ENCODE results near the gene CFB. TPM values are rescaled to one million over a fixed set of nuclear protein-coding genes. Genes with fewer than 3 reads are reported as not detected.

CFB gene
- total RNA-seq, 1 experiment from 2014 or later: 0.32 TPM

- Histone ChIP-seq H3K4me3 (ENCODE audit: low read depth, low read length, poor library complexity, severe bottlenecking) (peak within 1 kb of the TSS; percentile 83), H3K4me1 (ENCODE audit: insufficient read depth, low read length, poor library complexity, severe bottlenecking) (peaks cover 27% of the 10 kb centered on the region), H3K9me3 (ENCODE audit: low read depth, low read length, poor library complexity, severe bottlenecking) (no peaks in the 10 kb centered on the region), H3K27me3 (replicated peaks; ENCODE audit: insufficient read depth, low read depth, low read length, poor library complexity) (no peaks in the 10 kb centered on the region), H3K36me3 (ENCODE audit: insufficient read depth, low read length, poor library complexity, severe bottlenecking) (peaks cover 31% of the 10 kb centered on the region), H3K27ac (ENCODE audit: low read depth, low read length, poor library complexity, severe bottlenecking) (peak within 1 kb of the TSS; percentile 82)
- TSS peak; percentile 83 for BruUV-seq (replicated peaks)
- intact Hi-C loops (cut with micrococcal nuclease; ENCODE audit: unreplicated experiment): loop anchor here (2.0 to 10.0 kb wide), 2 partner anchors 35 to 353 kb away; partner anchors contain the start of genes ATP6V1G2, DDX39B, NEU1 and NFKBIL1
- CTCF ChIA-PET: interaction anchor here (0.9 to 1.0 kb wide), 2 partner anchors 9 to 10 kb away, joined by 4 to 5 read pairs; no protein-coding TSS in a partner anchor
- TF ChIP-seq CTCF (conservative IDR thresholded peaks at IDR 0.05; ENCODE audit: low read depth, low read length): no peak
- TF ChIP-seq EZH2 (IDR thresholded peaks at IDR 0.05; ENCODE audit: borderline replicate concordance, low read depth, low read length, poor library complexity, severe bottlenecking): no peak
- POLR2A ChIA-PET (ENCODE audit: low non-redundant PET): interaction anchor here (0.5 to 0.6 kb wide), 4 partner anchors 11 to 1386 kb away, joined by 4 to 5 read pairs (median 4); partner anchors contain the start of genes GPANK1 and NEU1
- peak; percentile 94 for DNase-seq (ENCODE audit: low spot score)
Observed at GRCh38 chr6:31897612-31898382, 48.1 kb upstream of the CFB start, which contains the start of gene EHMT2. EHMT2 (minus strand) TSS chr6:31897698; CDS start chr6:31897677, 21 bp downstream.

GRCh38 chr6:31898383-31899011 is 47.4 kb upstream of the CFB start:
- no peaks in the 10 kb centered on the region for H3K27me3 ChIP-seq (replicated peaks; ENCODE audit: insufficient read depth, low read depth, low read length, poor library complexity)
- TF ChIP-seq CTCF (conservative IDR thresholded peaks at IDR 0.05; ENCODE audit: low read depth, low read length) (no peak), EZH2 (IDR thresholded peaks at IDR 0.05; ENCODE audit: borderline replicate concordance, low read depth, low read length, poor library complexity, severe bottlenecking) (no peak)
- no peaks in the 10 kb centered on the region for H3K9me3 ChIP-seq (ENCODE audit: low read depth, low read length, poor library complexity, severe bottlenecking)
- ChIA-PET POLR2A (ENCODE audit: low non-redundant PET) (interaction anchor here (0.5 to 0.6 kb wide), 4 partner anchors 11 to 1385 kb away, joined by 4 to 5 read pairs (median 4); partner anchors contain the start of genes GPANK1 and NEU1), CTCF (interaction anchor here (1.0 kb wide), 1 partner anchor 9 kb away, joined by 5 read pairs; no protein-coding TSS in a partner anchor)
- peak overlapping the region; percentile 82 for H3K27ac ChIP-seq (ENCODE audit: low read depth, low read length, poor library complexity, severe bottlenecking)
- peaks cover 28% of the 10 kb centered on the region for H3K4me1 ChIP-seq (ENCODE audit: insufficient read depth, low read length, poor library complexity, severe bottlenecking)
- intact Hi-C loops (cut with micrococcal nuclease; ENCODE audit: unreplicated experiment): loop anchor here (2.0 to 10.0 kb wide), 2 partner anchors 36 to 354 kb away; partner anchors contain the start of genes ATP6V1G2, DDX39B, NEU1 and NFKBIL1
- peak; percentile 57 for DNase-seq (ENCODE audit: low spot score)
- peak overlapping the region; percentile 83 for H3K4me3 ChIP-seq (ENCODE audit: low read depth, low read length, poor library complexity, severe bottlenecking)
- H3K36me3 ChIP-seq (ENCODE audit: insufficient read depth, low read length, poor library complexity, severe bottlenecking): peaks cover 24% of the 10 kb centered on the region
- BruUV-seq (replicated peaks): no TSS peak

GRCh38 chr6:31899215-31899614 is 46.7 kb upstream of the CFB start:
- no peaks in the 10 kb centered on the region for H3K9me3 ChIP-seq (ENCODE audit: low read depth, low read length, poor library complexity, severe bottlenecking)
- no peak overlapping the region for H3K27ac ChIP-seq (ENCODE audit: low read depth, low read length, poor library complexity, severe bottlenecking)
- ChIA-PET CTCF (no interaction called here), POLR2A (ENCODE audit: low non-redundant PET) (no interaction called here)
- no peak for TF ChIP-seq EZH2 (IDR thresholded peaks at IDR 0.05; ENCODE audit: borderline replicate concordance, low read depth, low read length, poor library complexity, severe bottlenecking)
- TF ChIP-seq CTCF (conservative IDR thresholded peaks at IDR 0.05; ENCODE audit: low read depth, low read length): no peak
- intact Hi-C loops (cut with micrococcal nuclease; ENCODE audit: unreplicated experiment): loop anchor here (2.0 to 10.0 kb wide), 2 partner anchors 36 to 354 kb away; partner anchors contain the start of genes ATP6V1G2, DDX39B, NEU1 and NFKBIL1
- H3K4me3 ChIP-seq (ENCODE audit: low read depth, low read length, poor library complexity, severe bottlenecking): no peak overlapping the region
- no TSS peak for BruUV-seq (replicated peaks)
- no peak for DNase-seq (ENCODE audit: low spot score)
- no peaks in the 10 kb centered on the region for H3K27me3 ChIP-seq (replicated peaks; ENCODE audit: insufficient read depth, low read depth, low read length, poor library complexity)
- H3K36me3 ChIP-seq (ENCODE audit: insufficient read depth, low read length, poor library complexity, severe bottlenecking): peaks cover 20% of the 10 kb centered on the region
- H3K4me1 ChIP-seq (ENCODE audit: insufficient read depth, low read length, poor library complexity, severe bottlenecking): peaks cover 28% of the 10 kb centered on the region

Measured in A673 (cell line).